Testis (tissue), 3 donors: ENCODE measurements around the gene LEP. TPM values are rescaled to one million over a fixed set of nuclear protein-coding genes. Genes with fewer than 3 reads are reported as not detected.

ENCODE experiments used
- DNase-seq: peaks from one replicate; pipeline ENCODE4 v3.0.0-alpha.2; 2019
- H3K27ac ChIP-seq, 2 donors: fragments of 200-600 bp; sonication (generic); one replicate each; pipeline ENCODE4 v1.5.1; 2019
- H3K27me3 ChIP-seq: fragments of 200-600 bp; sonication (generic); one replicate; pipeline ENCODE4 v1.5.1; 2019
- H3K36me3 ChIP-seq: fragments of 200-600 bp; sonication (generic); one replicate; pipeline ENCODE4 v1.5.1; 2017; ENCODE audit warnings: low read depth; ENCODE audit errors: missing control alignments
- H3K4me1 ChIP-seq: fragments of 200-600 bp; sonication (generic); one replicate; pipeline ENCODE4 v1.5.1; 2019
- H3K4me3 ChIP-seq, 2 donors: fragments of 200-600 bp; sonication (generic); one replicate each; pipeline ENCODE4 v1.5.1; 2017 to 2019
- H3K9me3 ChIP-seq: fragments of 200-600 bp; sonication (generic); one replicate; pipeline ENCODE4 v1.5.1; 2017
- CTCF ChIP-seq, 3 experiments: fragments of 450-650 bp in 2 of 3; fragments of 200-600 bp in 1 of 3; sonication (generic) in 1 of 3; IDR thresholded peaks; one replicate each; pipeline ENCODE4 v1.5.1; 2016 to 2019; ENCODE audit warnings: antibody characterized with exemption in 3 of 3, mild to moderate bottlenecking in 2 of 3, moderate library complexity in 1 of 3
- POLR2A ChIP-seq: fragments of 450-650 bp; IDR thresholded peaks from one replicate; pipeline ENCODE4 v1.6.1; 2017; ENCODE audit warnings: antibody characterized with exemption, mild to moderate bottlenecking, moderate library complexity
- WGBS, 2 donors: methylation state at CpG; one replicate each; pipeline ENCODE4 v1.1.5; 2018; 5-methylcytosine and 5-hydroxymethylcytosine counted together
- intact Hi-C: fragments of 100-400 bp; cut with DNase I; formaldehyde crosslinking; loops from one replicate; pipeline ENCODE4 v1.15.1; 2023; ENCODE audit warnings: low total_unique reads
- polyA plus RNA-seq: library from polyadenylated mRNA; stranded (reverse); fragments of 350-450 nt; fragmentation: Illumina TruSeq; extraction: RNeasy Lipid Tissue Mini Kit (QIAGEN cat#74804); gene quantifications from one replicate; pipeline ENCODE4 v1.2.3, GENCODE V29; 2014; ENCODE audit warnings: low read depth, low replicate concordance; ENCODE audit not compliant: insufficient read depth
- total RNA-seq, 2 donors: library from RNA; depleted of rRNA; stranded (reverse); fragments of >200 nt; gene quantifications; one replicate each; pipeline ENCODE4 v1.2.3, GENCODE V29; 2016

LEP gene
- total and polyA plus RNA-seq, 3 donors from 2014 or later = 0.31 to 0.55 (median 0.46) TPM

DNA sequence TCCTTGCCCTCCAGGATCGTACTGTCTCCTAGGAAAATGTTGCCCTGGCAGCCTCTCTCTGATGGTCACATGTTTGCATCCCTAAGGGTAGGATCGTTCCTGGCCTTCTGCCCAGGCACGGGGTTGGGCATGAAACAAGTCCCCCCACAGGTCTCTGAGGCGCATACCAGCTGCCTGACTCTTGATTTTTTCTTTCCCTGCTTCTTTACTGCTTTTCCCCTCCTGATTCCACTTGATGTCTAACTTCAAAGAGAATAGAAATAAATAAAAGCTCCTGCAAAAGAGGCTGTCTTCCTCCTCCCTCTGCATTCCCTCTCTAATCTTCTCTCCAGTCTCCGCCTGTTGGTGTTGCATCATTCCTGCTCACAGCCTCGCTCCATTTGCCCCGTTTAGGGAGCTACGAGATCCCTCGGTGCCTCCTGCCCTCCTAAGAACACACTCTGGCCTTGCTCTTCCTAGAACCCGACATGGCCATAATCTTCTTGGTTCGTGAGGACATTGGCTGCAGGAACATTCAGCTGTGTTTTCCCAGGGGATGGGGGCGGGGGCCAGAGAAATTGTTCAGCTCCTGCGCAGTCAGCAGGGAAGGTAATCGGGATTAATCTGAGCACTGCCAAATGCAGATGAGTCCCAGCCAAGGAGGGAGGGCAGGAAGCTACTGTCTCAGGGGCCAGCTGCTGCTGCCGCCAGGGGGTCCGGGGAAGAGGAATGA, 26.0 kb downstream of the LEP start:
- Histone ChIP-seq H3K36me3 (no peaks in the 10 kb centered on the region), H3K27me3 (no peaks in the 10 kb centered on the region), H3K4me1 (peaks cover 27% of the 10 kb centered on the region), H3K4me3 (no peak overlapping the region), H3K27ac (peak overlapping the region in 1 of 2 donors; percentile 36), H3K9me3 (no peaks in the 10 kb centered on the region)
- WGBS, 2 donors = 32 to 47% methylated on average over 14 to 16 of the region's 16 CpGs
- DNase-seq = peak; percentile 85
- no peak for TF ChIP-seq POLR2A
- no peak for TF ChIP-seq CTCF (IDR thresholded peaks at IDR 0.05)
- intact Hi-C loops = no loop called here

- no peaks in the 10 kb centered on the region for H3K36me3 ChIP-seq
- whole genome bisulfite sequencing, 2 donors = 30 to 67% methylated on average over 2 to 4 of the region's 4 CpGs
- TF ChIP-seq POLR2A (no peak), CTCF (IDR thresholded peaks at IDR 0.05) (no peak)
- H3K27ac ChIP-seq = peak overlapping the region in 1 of 2 donors; percentile 36
- H3K27me3 ChIP-seq = no peaks in the 10 kb centered on the region
- H3K4me1 ChIP-seq = peaks cover 27% of the 10 kb centered on the region
- H3K9me3 ChIP-seq = no peaks in the 10 kb centered on the region
- intact Hi-C loops = no loop called here
- DNase-seq = peak; percentile 20
- H3K4me3 ChIP-seq = no peak overlapping the region
Measured at GRCh38 chr7:128267595-128267924, 26.5 kb downstream of the LEP start.

DNA sequence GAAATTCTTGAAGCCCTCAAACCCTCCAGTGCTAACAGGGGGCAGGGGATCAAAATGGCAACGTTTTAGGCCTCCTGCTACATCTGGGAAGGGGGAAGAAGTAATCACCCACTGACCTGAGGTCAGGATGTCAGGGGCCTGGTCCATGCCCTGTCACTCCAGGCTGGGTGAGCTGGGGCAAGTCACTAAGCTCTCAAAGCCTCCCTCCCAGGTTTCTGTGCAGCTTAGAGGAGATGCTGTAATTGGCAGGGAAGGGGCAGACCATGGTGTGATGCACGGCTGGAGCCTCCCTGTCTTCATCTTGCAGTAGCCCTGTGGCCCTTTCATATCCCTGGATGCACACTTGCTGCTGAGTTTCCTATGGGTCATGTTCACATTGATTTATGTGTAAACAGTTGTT, 27.2 kb downstream of the LEP start:
- TF ChIP-seq CTCF (IDR thresholded peaks at IDR 0.05) (no peak), POLR2A (no peak)
- Histone ChIP-seq H3K27ac (no peak overlapping the region), H3K9me3 (no peaks in the 10 kb centered on the region), H3K36me3 (no peaks in the 10 kb centered on the region), H3K27me3 (no peaks in the 10 kb centered on the region), H3K4me3 (no peak overlapping the region), H3K4me1 (peaks cover 27% of the 10 kb centered on the region)
- intact Hi-C loops = no loop called here
- 57 to 61% methylated on average over 2 of the region's 2 CpGs for WGBS, 2 donors
- no peak for DNase-seq

GRCh38 chr7:128270826-128271272, 29.8 kb downstream of the LEP start:
- TF ChIP-seq CTCF (IDR thresholded peaks at IDR 0.05) = peak in 1 of 3 experiments; percentile 2
- no peak for TF ChIP-seq POLR2A
- intact Hi-C loops = no loop called here
- H3K27ac ChIP-seq = no peak overlapping the region
- peak; percentile 43 for DNase-seq
- H3K9me3 ChIP-seq = no peaks in the 10 kb centered on the region
- H3K27me3 ChIP-seq = no peaks in the 10 kb centered on the region
- 15 to 37% methylated on average over 3 to 31 of the region's 31 CpGs for WGBS, 2 donors
- H3K36me3 ChIP-seq = no peaks in the 10 kb centered on the region
- peaks cover 13% of the 10 kb centered on the region for H3K4me1 ChIP-seq
- H3K4me3 ChIP-seq = peak overlapping the region in 1 of 2 donors; percentile 32

- H3K4me1 ChIP-seq = peaks cover 12% of the 10 kb centered on the region
- H3K9me3 ChIP-seq = no peaks in the 10 kb centered on the region
- no peaks in the 10 kb centered on the region for H3K27me3 ChIP-seq
- peak overlapping the region; percentile 31 to 32 for H3K4me3 ChIP-seq
- WGBS, 2 donors = 4% methylated on average over 24 of the region's 37 CpGs; no CpG with 5 or more reads in 1 of the 2 donors
- no peak for DNase-seq
- H3K27ac ChIP-seq = no peak overlapping the region
- intact Hi-C loops = no loop called here
- no peaks in the 10 kb centered on the region for H3K36me3 ChIP-seq
- TF ChIP-seq POLR2A (no peak), CTCF (IDR thresholded peaks at IDR 0.05) (no peak)
Measured at GRCh38 chr7:128271471-128271941, 30.4 kb downstream of the LEP start.
